B cell (primary cell): ENCODE results near the gene ATF4. TPM values are rescaled to one million over a fixed set of nuclear protein-coding genes. Genes with fewer than 3 reads are reported as not detected.

Source experiments
- ATAC-seq: fragments of 200-7000 bp; cut with Tn5 transposase; one replicate; pipeline ENCODE4 v1.10.0; 2021; ENCODE audit warnings: low read depth, mild to moderate bottlenecking, moderate number of reproducible peaks, moderate library complexity
- CTCF ChIA-PET: fragments of 350-600 bp; sonication (Branson Sonifier 250); formaldehyde crosslinking; loops from one replicate; lab custom pipeline; 2021; ENCODE audit warnings: antibody characterized with exemption, inconsistent platforms; lab: Charles Lee
- POLR2A ChIA-PET: fragments of 350-600 bp; sonication (Branson Sonifier 250); formaldehyde crosslinking; loops from one replicate; lab custom pipeline; 2021; ENCODE audit warnings: antibody characterized with exemption; lab: Charles Lee
- DNase-seq: peaks from one replicate; pipeline ENCODE4 v3.0.0; 2013
- H2AFZ ChIP-seq: 2 replicates; pipeline ENCODE4 v1.6.1; 2012; ENCODE audit warnings: mild to moderate bottlenecking, low read depth, low read length; ENCODE audit not compliant: insufficient read depth, poor library complexity, severe bottlenecking
- H3K27ac ChIP-seq, 2 donors: 1 replicate in 1 of 2; 2 replicates in 1 of 2; pipeline ENCODE4 v1.5.1; 2012 to 2013; ENCODE audit warnings: low read length in 2 of 2, mild to moderate bottlenecking in 2 of 2, moderate library complexity in 1 of 2
- H3K27me3 ChIP-seq, 4 experiments: fragments of 200-600 bp in 1 of 4; sonication (generic) in 1 of 4; replicated peaks in 1 of 4; 1 replicate in 2 of 4; 2 replicates in 2 of 4; pipeline versions ENCODE4 v1.6.1 to v1.7.0; 2013 to 2016; ENCODE audit warnings: low read length in 3 of 4, mild to moderate bottlenecking in 2 of 4, mixed read lengths in 1 of 4, moderate library complexity in 1 of 4; ENCODE audit not compliant: insufficient read depth in 4 of 4, control insufficient read depth in 3 of 4; ENCODE audit errors: control extremely low read depth in 1 of 4
- H3K36me3 ChIP-seq, 2 experiments: replicated peaks in 1 of 2; 1 replicate in 1 of 2; 2 replicates in 1 of 2; pipeline versions ENCODE4 v1.6.1 to v1.7.1; 2013; ENCODE audit warnings: low read length in 1 of 2; ENCODE audit not compliant: insufficient read depth in 2 of 2, control insufficient read depth in 1 of 2; ENCODE audit errors: control extremely low read depth in 1 of 2, extremely low read depth in 1 of 2
- H3K4me1 ChIP-seq, 2 donors: fragments of 200-600 bp in 1 of 2; sonication (generic) in 1 of 2; 1 replicate in 1 of 2; 2 replicates in 1 of 2; pipeline versions ENCODE4 v1.5.1 to v1.6.1; 2013 to 2017; ENCODE audit warnings: low read length in 2 of 2; ENCODE audit not compliant: control insufficient read depth in 2 of 2, insufficient read depth in 2 of 2
- H3K4me2 ChIP-seq: replicated peaks from 2 replicates; pipeline ENCODE3; 2012; ENCODE audit warnings: mild to moderate bottlenecking, low read depth, low read length; ENCODE audit not compliant: poor library complexity, severe bottlenecking
- H3K4me3 ChIP-seq, 5 experiments: fragments of 200-600 bp in 1 of 5; sonication (generic) in 1 of 5; 1 replicate in 3 of 5; 2 replicates in 2 of 5; pipeline versions ENCODE4 v1.5.1 to v1.7.0; 2011 to 2016; ENCODE audit warnings: low read length in 4 of 5, mild to moderate bottlenecking in 4 of 5, low read depth in 2 of 5, control low read depth in 1 of 5, moderate library complexity in 1 of 5; ENCODE audit not compliant: insufficient read depth in 1 of 5; ENCODE audit errors: control extremely low read depth in 1 of 5, extremely low read depth in 1 of 5
- H3K79me2 ChIP-seq: fragments of 200-600 bp; sonication (generic); one replicate; pipeline ENCODE4 v1.6.0; 2016; ENCODE audit warnings: low read length; ENCODE audit not compliant: control insufficient read depth, insufficient read depth
- H3K9ac ChIP-seq: fragments of 200-600 bp; sonication (generic); 2 replicates; pipeline ENCODE4 v1.6.1; 2017; ENCODE audit warnings: mild to moderate bottlenecking, low read length, moderate library complexity
- H3K9me3 ChIP-seq, 3 donors: one replicate each; pipeline versions ENCODE4 v1.6.1 to v1.7.1; 2013; ENCODE audit warnings: low read length in 2 of 3; ENCODE audit not compliant: control insufficient read depth in 2 of 3, insufficient read depth in 1 of 3; ENCODE audit errors: control extremely low read depth in 1 of 3
- H4K20me1 ChIP-seq: 2 replicates; pipeline ENCODE4 v1.6.0; 2012; ENCODE audit warnings: mild to moderate bottlenecking, low read length; ENCODE audit not compliant: insufficient read depth, control insufficient read depth, poor library complexity, severe bottlenecking
- H3K27ac Mint-ChIP-seq: one replicate; pipeline ENCODE4 v1.8.0; 2021; ENCODE audit warnings: mixed read lengths
- H3K27me3 Mint-ChIP-seq: one replicate; pipeline ENCODE4 v1.8.0; 2021; ENCODE audit warnings: mixed read lengths
- H3K4me1 Mint-ChIP-seq: one replicate; pipeline ENCODE4 v1.8.0; 2021; ENCODE audit warnings: mixed read lengths
- H3K4me3 Mint-ChIP-seq: one replicate; pipeline ENCODE4 v1.8.0; 2021; ENCODE audit warnings: mixed read lengths
- H3K9me3 Mint-ChIP-seq: one replicate; pipeline ENCODE4 v1.8.0; 2022; ENCODE audit warnings: mixed read lengths; ENCODE audit not compliant: insufficient read depth
- CTCF ChIP-seq: fragments of 200-600 bp; IDR thresholded peaks from one replicate; pipeline ENCODE4 v1.8.0; 2022; ENCODE audit warnings: antibody characterized with exemption, mild to moderate bottlenecking
- EZH2 ChIP-seq: IDR thresholded peaks from 2 replicates; pipeline ENCODE4 v1.6.1; 2012; ENCODE audit warnings: borderline replicate concordance, low read depth, mild to moderate bottlenecking, moderate library complexity, low read length; ENCODE audit not compliant: insufficient read depth, poor library complexity, severe bottlenecking
- WGBS: methylation state at CpG from one replicate; pipeline ENCODE4 v1.1.5; 2013; ENCODE audit warnings: missing lambda C conversion rate; ENCODE audit not compliant: insufficient coverage; 5-methylcytosine and 5-hydroxymethylcytosine counted together
- intact Hi-C: fragments of 100-400 bp; cut with micrococcal nuclease; formaldehyde crosslinking; loops from one replicate; pipeline ENCODE4 v1.10.0; 2022
- polyA plus RNA-seq: library from polyadenylated mRNA; depleted of rRNA; stranded (reverse); fragments of >200 nt; gene quantifications from 2 replicates; pipeline ENCODE4 v1.2.3, GENCODE V29; 2012
- total RNA-seq, 2 donors: library from RNA; stranded (reverse); fragments of 120-200 nt in 1 of 2; gene quantifications; 1 replicate in 1 of 2; 2 replicates in 1 of 2; pipeline versions ENCODE4 v1.2.3 to v1.2.4, GENCODE V29; 2013 to 2022

Gene ATF4
- total and polyA plus RNA-seq, 2 donors (not counting 1 experiment from before 2014, with no cell fraction given) = 244 to 678 TPM

GRCh38 chr22:39528681-39529486 is 8.5 kb downstream of the ATF4 start:
- H3K79me2 ChIP-seq = peaks cover 72% of the 10 kb centered on the region
- Mint-ChIP-seq H3K4me3 (peak overlapping the region; percentile 83), H3K4me1 (peaks cover 78% of the 10 kb centered on the region), H3K27ac (peak overlapping the region; percentile 93), H3K27me3 (no peaks in the 10 kb centered on the region), H3K9me3 (no peaks in the 10 kb centered on the region)
- H3K4me1 ChIP-seq = peaks cover 55 to 76% of the 10 kb centered on the region in 2 donors
- intact Hi-C loops = loop anchor here (1.0 to 10.0 kb wide), 5 partner anchors 36 to 654 kb away; partner anchors contain the start of genes CBX6 and TAB1
- ATAC-seq (peak; percentile 39), DNase-seq (peak; percentile 94)
- H3K4me3 ChIP-seq = peak overlapping the region in 4 of 5 experiments; percentile 14 to 48 (median 32)
- H3K9ac ChIP-seq = peak overlapping the region; percentile 42
- no peaks in the 10 kb centered on the region for H3K27me3 ChIP-seq
- CTCF ChIA-PET = interaction anchor here (0.6 to 13.4 kb wide), 50 partner anchors 8 to 1370 kb away, joined by 3 to 328 read pairs (median 5); partner anchors contain the start of genes ATF4, MIEF1, RPL3 and TAB1
- H2AFZ ChIP-seq = peak overlapping the region; percentile 54
- H3K27ac ChIP-seq = peak overlapping the region; percentile 83 to 85
- 30% methylated on average over 32 of the region's 32 CpGs for WGBS
- TF ChIP-seq CTCF (peak; percentile 99), EZH2 (no peak)
- POLR2A ChIA-PET = interaction anchor here (0.5 to 6.3 kb wide), 13 partner anchors 8 to 1091 kb away, joined by 3 to 57 read pairs (median 4); partner anchors contain the start of genes ATF4, MIEF1, RPL3 and TAB1
- H3K9me3 ChIP-seq = peaks cover 0 to 7% (median 0%) of the 10 kb centered on the region in 3 donors
- peaks cover 0 to 52% of the 10 kb centered on the region in 2 experiments for H3K36me3 ChIP-seq
- H4K20me1 ChIP-seq = peaks cover 63% of the 10 kb centered on the region
- peak overlapping the region; percentile 74 for H3K4me2 ChIP-seq
